ENCODE measurements around the gene SLC37A4. TPM values are rescaled to one million over a fixed set of nuclear protein-coding genes. Genes with fewer than 3 reads are reported as not detected.
"Not testable (repeated sequence)": the region's sequence is repeated elsewhere in the genome, so short reads cannot be mapped to it uniquely, and the experiment has no call there.

The SLC37A4 gene
- total and polyA plus RNA-seq, 5 experiments from 2014 or later, result 9.7 to 17.1 (median 12.8) TPM

- H3K27ac Mint-ChIP-seq, H3K36me3 Mint-ChIP-seq, ATAC-seq, DNase-seq, H3K4me3 Mint-ChIP-seq, H3K9me3 Mint-ChIP-seq, H3K4me1 Mint-ChIP-seq, POLR2A ChIA-PET, H3K27me3 Mint-ChIP-seq: not testable (repeated sequence)
Measured at GRCh38 chr11:119039471-119039870, 8.8 kb upstream of the SLC37A4 start.

GRCh38 chr11:119038884-119039283, 8.2 kb upstream of the SLC37A4 start:
- H3K4me1 Mint-ChIP-seq, result peaks cover 0 to 4% (median 0%) of the 10 kb centered on the region in 4 donors
- H3K36me3 Mint-ChIP-seq, result no peaks in the 10 kb centered on the region
- ATAC-seq, result no peak
- POLR2A ChIA-PET, result no interaction called here
- no peaks in the 10 kb centered on the region for H3K27me3 Mint-ChIP-seq
- no peak for DNase-seq
- no peaks in the 10 kb centered on the region for H3K9me3 Mint-ChIP-seq
- no peak overlapping the region for H3K27ac Mint-ChIP-seq
- H3K4me3 Mint-ChIP-seq, result no peak overlapping the region

GRCh38 chr11:119034813-119035212, 4.1 kb upstream of the SLC37A4 start:
- peaks cover 2 to 14% (median 5%) of the 10 kb centered on the region in 4 donors for H3K4me1 Mint-ChIP-seq
- POLR2A ChIA-PET, result interaction anchor here (0.7 kb wide), 2 partner anchors 14 to 30 kb away, joined by 3 read pairs; no protein-coding TSS in a partner anchor
- no peak overlapping the region for H3K27ac Mint-ChIP-seq
- peak overlapping the region in 1 of 10 donors; percentile 12 for H3K4me3 Mint-ChIP-seq
- H3K9me3 Mint-ChIP-seq, result no peaks in the 10 kb centered on the region
- H3K36me3 Mint-ChIP-seq, result no peaks in the 10 kb centered on the region
- DNase-seq (no peak), ATAC-seq (no peak)
- H3K27me3 Mint-ChIP-seq, result no peaks in the 10 kb centered on the region

GRCh38 chr11:119033421-119033820, 2.7 kb upstream of the SLC37A4 start:
- not testable (repeated sequence) for H3K27ac Mint-ChIP-seq

GRCh38 chr11:119031912-119032280, 1.2 kb upstream of the SLC37A4 start:
- peak overlapping the region in 3 of 10 donors; percentile 29 to 60 (median 36) for H3K27ac Mint-ChIP-seq
- no peaks in the 10 kb centered on the region for H3K36me3 Mint-ChIP-seq
- peaks cover 14 to 22% (median 19%) of the 10 kb centered on the region in 4 donors for H3K4me1 Mint-ChIP-seq
- no peak for ATAC-seq
- no peak for DNase-seq
- no peaks in the 10 kb centered on the region for H3K9me3 Mint-ChIP-seq
- POLR2A ChIA-PET, result interaction anchor here (1.8 to 5.8 kb wide), 3 partner anchors 13 to 34 kb away, joined by 8 to 82 read pairs (median 21); partner anchors contain the start of genes CENATAC, HYOU1, RPS25 and TRAPPC4
- H3K27me3 Mint-ChIP-seq, result no peaks in the 10 kb centered on the region
- peak overlapping the region in 4 of 10 donors; percentile 10 to 30 (median 26) for H3K4me3 Mint-ChIP-seq

More at GRCh38 chr11:119033421-119033820, 2.7 kb upstream of the SLC37A4 start:
- peaks cover 12 to 22% (median 17%) of the 10 kb centered on the region in 4 donors for H3K4me1 Mint-ChIP-seq
- H3K36me3 Mint-ChIP-seq, ATAC-seq, H3K4me3 Mint-ChIP-seq, DNase-seq, H3K9me3 Mint-ChIP-seq, H3K27me3 Mint-ChIP-seq: not testable (repeated sequence)
- POLR2A ChIA-PET, result interaction anchor here (0.7 to 1.1 kb wide), 4 partner anchors 18 to 231 kb away, joined by 3 to 6 read pairs (median 4); no protein-coding TSS in a partner anchor

- H3K36me3 Mint-ChIP-seq, result peaks cover 0 to 9% (median 0%) of the 10 kb centered on the region in 3 donors
- H3K9me3 Mint-ChIP-seq, result no peaks in the 10 kb centered on the region
- H3K27me3 Mint-ChIP-seq, result no peaks in the 10 kb centered on the region
- H3K4me1 Mint-ChIP-seq, result peaks cover 20 to 26% (median 22%) of the 10 kb centered on the region in 4 donors
- ATAC-seq (peak; percentile 1 to 6), DNase-seq (peak in 3 of 10 donors; percentile 8 to 64 (median 15))
- POLR2A ChIA-PET, result interaction anchor here (0.6 to 5.8 kb wide), 9 partner anchors 11 to 91 kb away, joined by 3 to 82 read pairs (median 6); partner anchors contain the start of genes CENATAC, HINFP, HMBS and RPS25
- H3K27ac Mint-ChIP-seq, result peak overlapping the region in 9 of 10 donors; percentile 20 to 95 (median 80)
- peak overlapping the region; percentile 76 to 94 (median 90) for H3K4me3 Mint-ChIP-seq
Measured at GRCh38 chr11:119030029-119030328, 698 bp downstream of the SLC37A4 start.

GRCh38 chr11:119029340-119030028, 1.2 kb downstream of the SLC37A4 start:
- POLR2A ChIA-PET, result interaction anchor here (0.7 to 5.8 kb wide), 5 partner anchors 11 to 73 kb away, joined by 3 to 82 read pairs (median 7); partner anchors contain the start of genes CENATAC, RPS25, TRAPPC4 and VPS11
- H3K36me3 Mint-ChIP-seq, result peaks cover 0 to 14% (median 0%) of the 10 kb centered on the region in 3 donors
- H3K27ac Mint-ChIP-seq, result peak overlapping the region; percentile 20 to 95 (median 80)
- H3K27me3 Mint-ChIP-seq, result no peaks in the 10 kb centered on the region
- H3K4me1 Mint-ChIP-seq, result peaks cover 21 to 31% (median 24%) of the 10 kb centered on the region in 4 donors
- H3K9me3 Mint-ChIP-seq, result no peaks in the 10 kb centered on the region
- ATAC-seq (no peak), DNase-seq (peak in 2 of 10 donors; percentile 19 to 23)
- H3K4me3 Mint-ChIP-seq, result peak overlapping the region; percentile 76 to 94 (median 90)

- Mint-ChIP-seq H3K4me3 (peak overlapping the region; percentile 11 to 91 (median 84)), H3K27me3 (no peaks in the 10 kb centered on the region), H3K9me3 (no peaks in the 10 kb centered on the region), H3K27ac (peak overlapping the region in 9 of 10 donors; percentile 20 to 95 (median 80)), H3K36me3 (peaks cover 0 to 19% (median 0%) of the 10 kb centered on the region in 3 donors), H3K4me1 (peaks cover 24 to 36% (median 28%) of the 10 kb centered on the region in 4 donors)
- POLR2A ChIA-PET, result interaction anchor here (1.2 to 5.8 kb wide), 3 partner anchors 10 to 74 kb away, joined by 6 to 82 read pairs (median 21); partner anchors contain the start of genes CENATAC, RPS25 and TRAPPC4
- DNase-seq (no peak), ATAC-seq (no peak)
Measured at GRCh38 chr11:119029069-119029339, 1.7 kb downstream of the SLC37A4 start.

- Mint-ChIP-seq H3K9me3 (no peaks in the 10 kb centered on the region), H3K36me3 (peaks cover 0 to 24% (median 0%) of the 10 kb centered on the region in 3 donors), H3K27ac (peak overlapping the region; percentile 15 to 95 (median 80)), H3K4me3 (peak overlapping the region in 5 of 10 donors; percentile 14 to 90 (median 77)), H3K27me3 (no peaks in the 10 kb centered on the region), H3K4me1 (peaks cover 24 to 40% (median 32%) of the 10 kb centered on the region in 4 donors)
- DNase-seq (no peak), ATAC-seq (no peak)
- POLR2A ChIA-PET, result interaction anchor here (0.6 to 5.8 kb wide), 2 partner anchors 10 to 173 kb away, joined by 7 to 82 read pairs; partner anchors contain the start of genes RPS25 and TRAPPC4
Measured at GRCh38 chr11:119028346-119029068, 2.2 kb downstream of the SLC37A4 start.

GRCh38 chr11:119027561-119028345, 2.9 kb downstream of the SLC37A4 start:
- Mint-ChIP-seq H3K27me3 (no peaks in the 10 kb centered on the region), H3K4me3 (no peak overlapping the region), H3K9me3 (no peaks in the 10 kb centered on the region), H3K4me1 (peaks cover 29 to 47% (median 36%) of the 10 kb centered on the region in 4 donors), H3K36me3 (peaks cover 0 to 32% (median 0%) of the 10 kb centered on the region in 3 donors), H3K27ac (peak overlapping the region in 5 of 10 donors; percentile 40 to 69 (median 53))
- DNase-seq, result no peak
- POLR2A ChIA-PET, result interaction anchor here (0.6 to 5.8 kb wide), 3 partner anchors 9 to 172 kb away, joined by 3 to 82 read pairs (median 7); partner anchors contain the start of genes DPAGT1, RPS25 and TRAPPC4
- no peak for ATAC-seq

GRCh38 chr11:119026970-119027369, 3.7 kb downstream of the SLC37A4 start:
- Mint-ChIP-seq H3K9me3 (no peaks in the 10 kb centered on the region), H3K27ac (peak overlapping the region in 4 of 10 donors; percentile 28 to 75 (median 61)), H3K27me3 (no peaks in the 10 kb centered on the region), H3K36me3 (peaks cover 0 to 39% (median 0%) of the 10 kb centered on the region in 3 donors), H3K4me1 (peaks cover 29 to 51% (median 37%) of the 10 kb centered on the region in 4 donors), H3K4me3 (no peak overlapping the region)
- DNase-seq, result no peak
- no peak for ATAC-seq
- POLR2A ChIA-PET, result interaction anchor here (0.8 to 5.8 kb wide), 2 partner anchors 8 to 75 kb away, joined by 3 to 82 read pairs; partner anchors contain the start of genes DPAGT1, RPS25 and TRAPPC4
